Left ventricle myocardium superior (tissue), 1 donor: ENCODE measurements around the gene BCL3. TPM values are rescaled to one million over a fixed set of nuclear protein-coding genes. Genes with fewer than 3 reads are reported as not detected.

Source experiments
- ATAC-seq: fragments of 200-7000 bp; cut with Tn5 transposase; one replicate; pipeline ENCODE4 v1.9.1; 2020; ENCODE audit warnings: mild to moderate bottlenecking, moderate library complexity
- DNase-seq: peaks from one replicate; pipeline ENCODE4 v3.0.0-alpha.2; 2020
- intact Hi-C: fragments of 100-400 bp; cut with micrococcal nuclease; formaldehyde crosslinking; loops from one replicate; pipeline ENCODE4 v1.11.0; 2022
- microRNA-seq: library from miRNA; unstranded; fragments of <30 nt; microRNA quantifications from one replicate; pipeline ENCODE4 v1.2.0, GENCODE V29; 2020; ENCODE audit warnings: borderline number of aligned reads
- total RNA-seq: library from RNA; stranded (reverse); fragmentation: NEBNext Ultra II Directional; extraction: Animal tissue kit (Norgen Biotek cat#: 25700); gene quantifications from one replicate; pipeline ENCODE4 v1.2.1, GENCODE V29; 2021
- donor health status: DM: no; HTN: yes; CAD: no; lungs with severe emphysema.

Gene BCL3
- total RNA-seq, 1 donor from 2014 or later: 14.5 TPM

- intact Hi-C loops: no loop called here
- ATAC-seq (no peak), DNase-seq (no peak)
Measured at GRCh38 chr19:44807162-44807561, 58.7 kb downstream of the BCL3 start.

GRCh38 chr19:44807652-44808462 lies 59.3 kb downstream of the BCL3 start:
- ATAC-seq (peak; percentile 67), DNase-seq (peak; percentile 50)
- intact Hi-C loops: no loop called here

GRCh38 chr19:44808463-44809371 lies 60.2 kb downstream of the BCL3 start, which contains the start of gene BCAM:
Gene BCAM, plus strand, starts transcription at chr19:44809103. Its CDS starts 22 bp downstream, at chr19:44809125.
- intact Hi-C loops: no loop called here
- peak; percentile 93 for DNase-seq
- ATAC-seq: peak; percentile 92

Small RNA genes lying within 50 kb of the gene (microRNA-seq; reads per million reads assigned to microRNA genes)
- gene MIR8085: not detected

Other genes with a start within 250 kb of the BCL3 start
- gene ZNF180, start 248.2 kb upstream of the BCL3 start, total RNA-seq: 3.6 TPM
- not detected for gene CEACAM20, start 219.0 kb upstream of the BCL3 start, total RNA-seq
- not detected for gene IGSF23, start 135.1 kb upstream of the BCL3 start, total RNA-seq
- gene PVR, start 104.8 kb upstream of the BCL3 start, total RNA-seq: 40.7 TPM
- gene CEACAM19, start 77.2 kb upstream of the BCL3 start, total RNA-seq: 4.2 TPM
- not detected for gene CEACAM16, start 49.6 kb upstream of the BCL3 start, total RNA-seq
- not detected for gene CBLC, start 29.2 kb downstream of the BCL3 start, total RNA-seq
- 85.5 TPM for gene BCAM, start 60.4 kb downstream of the BCL3 start, total RNA-seq
- gene NECTIN2, start 97.6 kb downstream of the BCL3 start, total RNA-seq: 35.4 TPM
- 49.8 TPM for gene TOMM40, start 142.5 kb downstream of the BCL3 start, total RNA-seq
- gene APOE, start 157.1 kb downstream of the BCL3 start, total RNA-seq: 18.9 TPM
- gene APOC1, start 165.9 kb downstream of the BCL3 start, total RNA-seq: 1.7 TPM
- gene APOC4, start 193.5 kb downstream of the BCL3 start, total RNA-seq: not detected
- gene APOC2, start 197.3 kb downstream of the BCL3 start, total RNA-seq: not detected
- gene CLPTM1, start 206.7 kb downstream of the BCL3 start, total RNA-seq: 97.6 TPM